ENCODE results near the gene EBF3. TPM values are rescaled to one million over a fixed set of nuclear protein-coding genes. Genes with fewer than 3 reads are reported as not detected.

The EBF3 gene
- total RNA-seq, 4 donors from 2014 or later, result 0.42 to 2.9 (median 1.3) TPM

- TF ChIP-seq CTCF (IDR thresholded peaks at IDR 0.05) (no peak), POLR2A (IDR thresholded peaks at IDR 0.05) (no peak)
- peaks cover 0 to 10% (median 0%) of the 10 kb centered on the region in 3 donors for H3K4me1 ChIP-seq
- peaks cover 0 to 66% (median 0%) of the 10 kb centered on the region in 4 donors for H3K27me3 ChIP-seq
- H3K27ac ChIP-seq, result no peak overlapping the region
- WGBS, 2 donors, result 80 to 94% methylated on average over 4 of the region's 4 CpGs
- no peaks in the 10 kb centered on the region for H3K9me3 ChIP-seq
- no peaks in the 10 kb centered on the region for H3K36me3 ChIP-seq
- H3K4me3 ChIP-seq, result no peak overlapping the region
- intact Hi-C loops (cut with DNase I), result no loop called here
- DNase-seq, result no peak
Measured at GRCh38 chr10:129895811-129896135, 68.3 kb downstream of the EBF3 start.

GRCh38 chr10:129894698-129895097 lies 69.4 kb downstream of the EBF3 start:
- Histone ChIP-seq H3K4me1 (peaks cover 0 to 10% (median 0%) of the 10 kb centered on the region in 3 donors), H3K4me3 (no peak overlapping the region), H3K9me3 (no peaks in the 10 kb centered on the region), H3K27ac (no peak overlapping the region), H3K36me3 (no peaks in the 10 kb centered on the region), H3K27me3 (peaks cover 0 to 56% (median 0%) of the 10 kb centered on the region in 4 donors)
- TF ChIP-seq CTCF (IDR thresholded peaks at IDR 0.05) (no peak), POLR2A (IDR thresholded peaks at IDR 0.05) (no peak)
- 70 to 78% methylated on average over 3 of the region's 3 CpGs for WGBS, 2 donors
- intact Hi-C loops (cut with DNase I), result no loop called here
- no peak for DNase-seq

GRCh38 chr10:129893104-129894089 lies 70.7 kb downstream of the EBF3 start:
- Histone ChIP-seq H3K27me3 (peaks cover 0 to 43% (median 0%) of the 10 kb centered on the region in 4 donors), H3K9me3 (no peaks in the 10 kb centered on the region), H3K27ac (no peak overlapping the region), H3K36me3 (no peaks in the 10 kb centered on the region), H3K4me3 (no peak overlapping the region), H3K4me1 (peaks cover 0 to 5% (median 0%) of the 10 kb centered on the region in 3 donors)
- 62 to 64% methylated on average over 16 to 20 of the region's 20 CpGs for WGBS, 2 donors
- DNase-seq, result no peak
- intact Hi-C loops (cut with DNase I), result no loop called here
- TF ChIP-seq CTCF (IDR thresholded peaks at IDR 0.05), result no peak
- no peak for TF ChIP-seq POLR2A (IDR thresholded peaks at IDR 0.05)

- intact Hi-C loops (cut with DNase I), result no loop called here
- no peak overlapping the region for H3K4me3 ChIP-seq
- H3K4me1 ChIP-seq, result peaks cover 0 to 5% (median 0%) of the 10 kb centered on the region in 3 donors
- peaks cover 0 to 36% (median 0%) of the 10 kb centered on the region in 4 donors for H3K27me3 ChIP-seq
- WGBS, 2 donors, result 69 to 86% methylated on average over 18 of the region's 18 CpGs
- no peak for TF ChIP-seq CTCF (IDR thresholded peaks at IDR 0.05)
- TF ChIP-seq POLR2A (IDR thresholded peaks at IDR 0.05), result no peak
- H3K36me3 ChIP-seq, result no peaks in the 10 kb centered on the region
- H3K9me3 ChIP-seq, result no peaks in the 10 kb centered on the region
- H3K27ac ChIP-seq, result peak overlapping the region in 3 of 4 donors; percentile 32 to 43 (median 39)
- no peak for DNase-seq
Measured at GRCh38 chr10:129892548-129893052, 71.5 kb downstream of the EBF3 start.

- Histone ChIP-seq H3K4me1 (peaks cover 0 to 5% (median 0%) of the 10 kb centered on the region in 3 donors), H3K4me3 (no peak overlapping the region), H3K9me3 (no peaks in the 10 kb centered on the region), H3K27me3 (peaks cover 0 to 28% (median 0%) of the 10 kb centered on the region in 4 donors), H3K36me3 (no peaks in the 10 kb centered on the region), H3K27ac (peak overlapping the region in 3 of 4 donors; percentile 32 to 55 (median 39))
- DNase-seq, result no peak
- no peak for TF ChIP-seq CTCF (IDR thresholded peaks at IDR 0.05)
- no peak for TF ChIP-seq POLR2A (IDR thresholded peaks at IDR 0.05)
- 78 to 79% methylated on average over 6 of the region's 13 CpGs for WGBS, 2 donors
- intact Hi-C loops (cut with DNase I), result no loop called here
Measured at GRCh38 chr10:129891806-129892205, 72.3 kb downstream of the EBF3 start.
